IMR-90 (cell line): ENCODE results near the gene COL2A1. TPM values are rescaled to one million over a fixed set of nuclear protein-coding genes. Genes with fewer than 3 reads are reported as not detected.

Experiments
- ATAC-seq: fragments of 200-7000 bp; cut with Tn5 transposase; 2 replicates; pipeline ENCODE4 v1.9.1; 2020; ENCODE audit warnings: low read depth, mild to moderate bottlenecking, moderate library complexity
- BruUV-seq: library from RNA; stranded (reverse); fragments of 400-500 nt; replicated peaks from 2 replicates; lab custom pipeline; 2021; lab: Mats Ljungman, UMichigan
- CTCF ChIA-PET: fragments of 300-600 bp; formaldehyde crosslinking; extraction: SDS; loops from one replicate; lab custom pipeline; 2021; ENCODE audit warnings: antibody characterized with exemption; lab: Yijun Ruan, JAX
- POLR2A ChIA-PET: fragments of 300-600 bp; sonication (Branson Sonifier 250); formaldehyde crosslinking; loops from one replicate; lab custom pipeline; 2022; ENCODE audit warnings: antibody characterized with exemption; ENCODE audit not compliant: unreplicated experiment; lab: Charles Lee
- DNase-seq: peaks from one replicate; pipeline ENCODE4 v3.0.0; 2013
- H2AFZ ChIP-seq: replicated peaks from 2 replicates; pipeline ENCODE3; 2013; ENCODE audit warnings: low read length, mild to moderate bottlenecking; ENCODE audit not compliant: poor library complexity
- H2AK5ac ChIP-seq: 2 replicates; pipeline ENCODE4 v1.6.1; 2013; ENCODE audit warnings: low read depth, low read length, inconsistent platforms
- H2AK9ac ChIP-seq: replicated peaks from 2 replicates; pipeline ENCODE3; 2013; ENCODE audit warnings: mild to moderate bottlenecking, low read depth, low read length, moderate library complexity; ENCODE audit not compliant: poor library complexity
- H2BK120ac ChIP-seq: 2 replicates; pipeline ENCODE4 v1.6.1; 2013; ENCODE audit warnings: low read depth, low read length, inconsistent platforms
- H2BK15ac ChIP-seq: 3 replicates; pipeline ENCODE4 v1.6.1; 2013; ENCODE audit warnings: low read depth, low read length, inconsistent platforms
- H2BK20ac ChIP-seq: 2 replicates; pipeline ENCODE4 v1.6.1; 2013; ENCODE audit warnings: low read depth, mild to moderate bottlenecking, inconsistent platforms, low read length, moderate library complexity
- H2BK5ac ChIP-seq: 2 replicates; pipeline ENCODE4 v1.6.1; 2013; ENCODE audit warnings: mild to moderate bottlenecking, low read depth, low read length, inconsistent platforms; ENCODE audit not compliant: poor library complexity, severe bottlenecking
- H3K14ac ChIP-seq: replicated peaks from 2 replicates; pipeline ENCODE4 v1.6.1; 2013; ENCODE audit warnings: low read depth, low read length, inconsistent platforms
- H3K18ac ChIP-seq: 2 replicates; pipeline ENCODE4 v1.6.1; 2013; ENCODE audit warnings: low read depth, low read length, control low read depth
- H3K23ac ChIP-seq: 2 replicates; pipeline ENCODE4 v1.6.1; 2013; ENCODE audit warnings: low read depth, low read length, inconsistent platforms
- H3K27ac ChIP-seq: 2 replicates; pipeline ENCODE4 v1.5.1; 2013; ENCODE audit warnings: mild to moderate bottlenecking, control low read depth, low read length; ENCODE audit not compliant: insufficient read depth
- H3K27me3 ChIP-seq: 2 replicates; pipeline ENCODE4 v1.6.1; 2013; ENCODE audit warnings: low read length; ENCODE audit not compliant: control insufficient read depth, insufficient read depth
- H3K36me3 ChIP-seq: 2 replicates; pipeline ENCODE4 v1.6.1; 2013; ENCODE audit warnings: low read length, mixed read lengths; ENCODE audit not compliant: control insufficient read depth, insufficient read depth
- H3K4ac ChIP-seq: 2 replicates; pipeline ENCODE4 v1.6.1; 2013; ENCODE audit warnings: low read depth, low read length, inconsistent platforms
- H3K4me1 ChIP-seq: 2 replicates; pipeline ENCODE4 v1.6.1; 2013; ENCODE audit warnings: low read length, mixed read lengths; ENCODE audit not compliant: control insufficient read depth, insufficient read depth
- H3K4me2 ChIP-seq: 2 replicates; pipeline ENCODE4 v1.6.1; 2013; ENCODE audit warnings: low read depth, mild to moderate bottlenecking, control low read depth, low read length, moderate library complexity
- H3K4me3 ChIP-seq: 2 replicates; pipeline ENCODE4 v1.5.1; 2013; ENCODE audit warnings: low read depth, mild to moderate bottlenecking, control low read depth, low read length, moderate library complexity; ENCODE audit not compliant: insufficient read depth
- H3K56ac ChIP-seq: 2 replicates; pipeline ENCODE4 v1.6.1; 2013; ENCODE audit warnings: low read length, inconsistent platforms; ENCODE audit not compliant: insufficient read depth; ENCODE audit errors: extremely low read depth
- H3K79me1 ChIP-seq, 2 experiments: 2 replicates each; pipeline ENCODE4 v1.6.1; 2013; ENCODE audit warnings: low read length in 2 of 2, inconsistent platforms in 1 of 2, low read depth in 1 of 2
- H3K9ac ChIP-seq: 2 replicates; pipeline ENCODE4 v1.6.1; 2013; ENCODE audit warnings: low read depth, low read length, control low read depth
- H3K9me1 ChIP-seq: 2 replicates; pipeline ENCODE4 v1.6.1; 2013; ENCODE audit warnings: low read length, inconsistent platforms; ENCODE audit not compliant: insufficient read depth
- H3K9me3 ChIP-seq: 2 replicates; pipeline ENCODE4 v1.6.1; 2013; ENCODE audit warnings: low read length; ENCODE audit not compliant: control insufficient read depth, insufficient read depth
- H4K20me1 ChIP-seq: 2 replicates; pipeline ENCODE4 v1.6.1; 2013; ENCODE audit warnings: low read length, inconsistent platforms; ENCODE audit not compliant: insufficient read depth
- H4K5ac ChIP-seq: 2 replicates; pipeline ENCODE4 v1.6.1; 2013; ENCODE audit warnings: mild to moderate bottlenecking, low read depth, low read length, control low read depth
- H4K8ac ChIP-seq, 2 experiments: 2 replicates each; pipeline ENCODE4 v1.6.1; 2013; ENCODE audit warnings: low read depth in 2 of 2, low read length in 2 of 2, control low read depth in 1 of 2, inconsistent platforms in 1 of 2
- H4K91ac ChIP-seq: 2 replicates; pipeline ENCODE4 v1.6.1; 2013; ENCODE audit warnings: low read depth, low read length, inconsistent platforms; ENCODE audit not compliant: insufficient read depth
- BHLHE40 ChIP-seq: fragments of 150-350 bp; IDR thresholded peaks from 2 replicates; pipeline ENCODE4 v1.6.1; 2016; ENCODE audit warnings: mild to moderate bottlenecking, low read depth, low read length
- CEBPB ChIP-seq: IDR thresholded peaks from 2 replicates; pipeline ENCODE4 v1.6.1; 2012; ENCODE audit warnings: low read depth, low read length, improper control_type of control experiment
- ELK1 ChIP-seq: fragments of 150-350 bp; IDR thresholded peaks from 2 replicates; pipeline ENCODE4 v1.6.1; 2016; ENCODE audit warnings: low read depth, mild to moderate bottlenecking, low read length, moderate library complexity, borderline replicate concordance
- FOS ChIP-seq: fragments of 150-350 bp; IDR thresholded peaks from 2 replicates; pipeline ENCODE4 v1.6.1; 2016; ENCODE audit warnings: low read depth, low read length
- MAFK ChIP-seq: IDR thresholded peaks from 2 replicates; pipeline ENCODE4 v1.6.1; 2012; ENCODE audit warnings: low read depth, low read length, improper control_type of control experiment
- MAZ ChIP-seq: IDR thresholded peaks from 2 replicates; pipeline ENCODE4 v1.6.1; 2012; ENCODE audit warnings: low read depth, mild to moderate bottlenecking, low read length, improper control_type of control experiment, moderate library complexity, borderline replicate concordance
- MXI1 ChIP-seq: IDR thresholded peaks from 2 replicates; pipeline ENCODE4 v1.6.1; 2012; ENCODE audit warnings: low read depth, mild to moderate bottlenecking, low read length, moderate library complexity, borderline replicate concordance
- NFE2L2 ChIP-seq: fragments of 150-350 bp; IDR thresholded peaks from 2 replicates; pipeline ENCODE4 v1.6.1; 2016; ENCODE audit warnings: low read depth, mild to moderate bottlenecking, low read length
- POLR2A ChIP-seq: IDR thresholded peaks from 2 replicates; pipeline ENCODE4 v1.6.1; 2012; ENCODE audit warnings: mild to moderate bottlenecking, low read depth, low read length
- RAD21 ChIP-seq: IDR thresholded peaks from 2 replicates; pipeline ENCODE4 v1.6.1; 2012; ENCODE audit warnings: low read length, improper control_type of control experiment
- RCOR1 ChIP-seq: IDR thresholded peaks from 2 replicates; pipeline ENCODE4 v1.6.1; 2012; ENCODE audit warnings: mild to moderate bottlenecking, low read length, improper control_type of control experiment; ENCODE audit not compliant: insufficient replicate concordance
- SMC3 ChIP-seq: fragments of 150-350 bp; IDR thresholded peaks from 2 replicates; pipeline ENCODE4 v1.6.1; 2016; ENCODE audit warnings: low read depth, mild to moderate bottlenecking, antibody characterized with exemption, low read length, moderate library complexity
- WGBS, 2 experiments: methylation state at CpG; one replicate each; pipeline versions ENCODE4 v1.1.5 to v1.1.7; 2013; ENCODE audit warnings: missing lambda C conversion rate in 2 of 2; ENCODE audit not compliant: insufficient read length in 1 of 2; ENCODE audit errors: extremely low coverage in 2 of 2; 5-methylcytosine and 5-hydroxymethylcytosine counted together
- dilution Hi-C: fragments of 300-500 bp; cut with HindIII; formaldehyde crosslinking; loops from one replicate; pipeline ENCODE4 v1.14.3; 2018; ENCODE audit warnings: low sequenced_read_pairs; ENCODE audit not compliant: unreplicated experiment
- in situ Hi-C: fragments of 300-500 bp; cut with MboI; formaldehyde crosslinking; loops from 3 replicates; pipeline ENCODE4 v1.14.3; 2019; ENCODE audit warnings: low sequenced_read_pairs, inconsistent platforms, mixed read lengths
- intact Hi-C: fragments of 100-400 bp; cut with micrococcal nuclease; formaldehyde crosslinking; loops from 2 replicates; pipeline ENCODE4 v1.10.0; 2022
- polyA plus RNA-seq, 3 experiments: library from polyadenylated mRNA; depleted of rRNA; stranded (reverse); fragments of >200 nt; gene quantifications; 2 replicates each; pipeline ENCODE4 v1.2.3, GENCODE V29; 2012; ENCODE audit warnings: low replicate concordance in 1 of 3
- total RNA-seq: library from RNA; depleted of rRNA; stranded (reverse); fragments of >200 nt; gene quantifications from 2 replicates; pipeline ENCODE4 v1.2.3, GENCODE V29; 2012
- TF ChIP-seq, protein P1 (sequence below): fragments of 150-350 bp; IDR thresholded peaks from 2 replicates; pipeline ENCODE4 v1.6.1; 2017; ENCODE audit warnings: mild to moderate bottlenecking, antibody characterized with exemption, low read length, low read depth
- TF ChIP-seq, protein P2 (sequence below): conservative IDR thresholded peaks from 2 replicates; pipeline ENCODE4 v1.5.1; 2012; ENCODE audit warnings: mild to moderate bottlenecking, low read depth, low read length, improper control_type of control experiment

The COL2A1 gene
- total and polyA plus RNA-seq, 2 of the 4 experiments (the other 2 are of a cell fraction): 0.05 TPM; not detected in 1

- dilution Hi-C loops (no loop called here), intact Hi-C loops (no loop called here)
- no peaks in the 10 kb centered on the region; the same call in 1 of the 2 replicates for H3K9me1 ChIP-seq
These were observed 41.0 kb upstream of the COL2A1 start for GRCh38 chr12:48045061-48045846.

More at GRCh38 chr12:48045061-48045846, 41.0 kb upstream of the COL2A1 start:
- H3K36me3 ChIP-seq: peaks cover 14% of the 10 kb centered on the region
- no TSS peak for BruUV-seq
- TF ChIP-seq MXI1: no peak
- TF ChIP-seq MAFK: no peak
- TF ChIP-seq RAD21: no peak
- TF ChIP-seq MAZ: no peak
- TF ChIP-seq CEBPB: no peak
- no peak for TF ChIP-seq BHLHE40
- TF ChIP-seq, protein P1, sequence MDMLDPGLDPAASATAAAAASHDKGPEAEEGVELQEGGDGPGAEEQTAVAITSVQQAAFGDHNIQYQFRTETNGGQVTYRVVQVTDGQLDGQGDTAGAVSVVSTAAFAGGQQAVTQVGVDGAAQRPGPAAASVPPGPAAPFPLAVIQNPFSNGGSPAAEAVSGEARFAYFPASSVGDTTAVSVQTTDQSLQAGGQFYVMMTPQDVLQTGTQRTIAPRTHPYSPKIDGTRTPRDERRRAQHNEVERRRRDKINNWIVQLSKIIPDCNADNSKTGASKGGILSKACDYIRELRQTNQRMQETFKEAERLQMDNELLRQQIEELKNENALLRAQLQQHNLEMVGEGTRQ: no peak
- no peak for TF ChIP-seq FOS
- no peak for TF ChIP-seq SMC3
- TF ChIP-seq NFE2L2: no peak
- TF ChIP-seq RCOR1: no peak
- TF ChIP-seq, protein P2, sequence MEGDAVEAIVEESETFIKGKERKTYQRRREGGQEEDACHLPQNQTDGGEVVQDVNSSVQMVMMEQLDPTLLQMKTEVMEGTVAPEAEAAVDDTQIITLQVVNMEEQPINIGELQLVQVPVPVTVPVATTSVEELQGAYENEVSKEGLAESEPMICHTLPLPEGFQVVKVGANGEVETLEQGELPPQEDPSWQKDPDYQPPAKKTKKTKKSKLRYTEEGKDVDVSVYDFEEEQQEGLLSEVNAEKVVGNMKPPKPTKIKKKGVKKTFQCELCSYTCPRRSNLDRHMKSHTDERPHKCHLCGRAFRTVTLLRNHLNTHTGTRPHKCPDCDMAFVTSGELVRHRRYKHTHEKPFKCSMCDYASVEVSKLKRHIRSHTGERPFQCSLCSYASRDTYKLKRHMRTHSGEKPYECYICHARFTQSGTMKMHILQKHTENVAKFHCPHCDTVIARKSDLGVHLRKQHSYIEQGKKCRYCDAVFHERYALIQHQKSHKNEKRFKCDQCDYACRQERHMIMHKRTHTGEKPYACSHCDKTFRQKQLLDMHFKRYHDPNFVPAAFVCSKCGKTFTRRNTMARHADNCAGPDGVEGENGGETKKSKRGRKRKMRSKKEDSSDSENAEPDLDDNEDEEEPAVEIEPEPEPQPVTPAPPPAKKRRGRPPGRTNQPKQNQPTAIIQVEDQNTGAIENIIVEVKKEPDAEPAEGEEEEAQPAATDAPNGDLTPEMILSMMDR: no peak
- TF ChIP-seq ELK1: no peak
- TF ChIP-seq POLR2A: no peak
- in situ Hi-C loops: no loop called here
- H4K5ac ChIP-seq: no peak overlapping the region
- H2BK20ac ChIP-seq: no peak overlapping the region
- no peak overlapping the region for H3K9ac ChIP-seq
- H3K4ac ChIP-seq: no peak overlapping the region
- no peaks in the 10 kb centered on the region for H3K9me3 ChIP-seq
- H2BK120ac ChIP-seq: no peak overlapping the region
- no peaks in the 10 kb centered on the region for H4K20me1 ChIP-seq
- H4K8ac ChIP-seq: no peak overlapping the region
- WGBS, 2 experiments: 80% methylated on average over 1 of the region's 6 CpGs; no CpG with 5 or more reads in 1 of the 2 experiments
- ChIA-PET POLR2A (no interaction called here), CTCF (no interaction called here)
- H2BK15ac ChIP-seq: no peak overlapping the region
- no peak overlapping the region for H3K27ac ChIP-seq
- H3K79me1 ChIP-seq: 0 out of 4 replicates have a peak, but pooled peaks cover 0 to 3% of the 10 kb centered on the region in 2 experiments
- DNase-seq: no peak
- no peak overlapping the region for H2BK5ac ChIP-seq
- H4K91ac ChIP-seq: no peak overlapping the region
- H2AK5ac ChIP-seq: no peak overlapping the region
- H2AK9ac ChIP-seq: no peak overlapping the region
- no peak overlapping the region for H3K56ac ChIP-seq
- H3K27me3 ChIP-seq: no peaks in the 10 kb centered on the region
- H3K4me3 ChIP-seq: no peak overlapping the region
- H3K18ac ChIP-seq: no peak overlapping the region
- H3K14ac ChIP-seq: no peak overlapping the region
- H3K4me1 ChIP-seq: no peaks in the 10 kb centered on the region
- H2AFZ ChIP-seq: no peak overlapping the region
- no peak overlapping the region for H3K23ac ChIP-seq
- no peak for ATAC-seq
- H3K4me2 ChIP-seq: no peak overlapping the region
